A549 (cell line): ENCODE measurements around the gene C5AR1.

Experiments
- CEBPB ChIP-seq, 2 experiments: fragments of >200 bp in 1 of 2; sonication (Bioruptor Twin) in 1 of 2; formaldehyde crosslinking in 1 of 2; IDR thresholded peaks; 2 replicates each; pipeline ENCODE4 v1.6.1; 2012 to 2016
- CTCF ChIP-seq: fragments of >200 bp; sonication (Bioruptor Twin); formaldehyde crosslinking; IDR thresholded peaks from 3 replicates; pipeline ENCODE4 v1.5.1; 2016
- FOSL2 ChIP-seq, 2 experiments: fragments of 450-650 bp in 1 of 2; fragments of >200 bp in 1 of 2; sonication (Bioruptor Twin) in 1 of 2; formaldehyde crosslinking; IDR thresholded peaks; 2 replicates each; pipeline versions ENCODE4 v1.5.0 to v1.6.1; 2016 to 2020; ENCODE audit warnings: mild to moderate bottlenecking in 1 of 2, moderate library complexity in 1 of 2
- KDM1A ChIP-seq: fragments of 200-600 bp; sonication (generic); IDR thresholded peaks from 2 replicates; pipeline ENCODE4 v1.6.1; 2016; ENCODE audit warnings: low read depth, mild to moderate bottlenecking
- MAFK ChIP-seq: fragments of 450-650 bp; IDR thresholded peaks from 2 replicates; pipeline ENCODE4 v1.6.1; 2014; ENCODE audit not compliant: partially characterized antibody
- MAZ ChIP-seq: fragments of 150-350 bp; IDR thresholded peaks from 2 replicates; pipeline ENCODE4 v1.6.1; 2014; ENCODE audit warnings: antibody characterized with exemption, low read depth, low read length, borderline replicate concordance
- MYC ChIP-seq: IDR thresholded peaks from 2 replicates; pipeline ENCODE4 v1.6.1; 2012; ENCODE audit warnings: mild to moderate bottlenecking, inconsistent platforms, low read length, improper control_type of control experiment, borderline replicate concordance
- POLR2A ChIP-seq: IDR thresholded peaks from 2 replicates; pipeline ENCODE4 v1.6.1; 2012; ENCODE audit warnings: mild to moderate bottlenecking, low read length
- REST ChIP-seq: fragments of 200-600 bp; sonication (generic); IDR thresholded peaks from 2 replicates; pipeline ENCODE4 v1.6.1; 2016; ENCODE audit warnings: antibody characterized with exemption, mild to moderate bottlenecking, moderate library complexity
- RFX5 ChIP-seq: fragments of 450-650 bp; IDR thresholded peaks from 2 replicates; pipeline ENCODE4 v1.7.1; 2014; ENCODE audit warnings: antibody characterized with exemption, mild to moderate bottlenecking, moderate library complexity
- ZFP36 ChIP-seq: fragments of 450-650 bp; IDR thresholded peaks from 2 replicates; pipeline ENCODE4 v1.6.1; 2014; ENCODE audit warnings: borderline replicate concordance; ENCODE audit not compliant: partially characterized antibody
- TF ChIP-seq, protein P1 (sequence below): fragments of 150-350 bp; IDR thresholded peaks from 2 replicates; pipeline ENCODE4 v1.6.1; 2014; ENCODE audit warnings: low read depth, mild to moderate bottlenecking, low read length
- TF ChIP-seq, protein P2 (sequence below): fragments of >200 bp; sonication (Bioruptor Twin); formaldehyde crosslinking; IDR thresholded peaks from 3 replicates; pipeline ENCODE4 v1.6.1; 2016
- TF ChIP-seq, protein P3 (sequence below): IDR thresholded peaks from 2 replicates; pipeline ENCODE4 v1.6.1; 2012

- TF ChIP-seq CTCF (no peak), CEBPB (IDR thresholded peaks at IDR 0.05) (no peak), MAZ (no peak), POLR2A (no peak), KDM1A (no peak), MYC (no peak), FOSL2 (IDR thresholded peaks at IDR 0.05) (no peak), FOSL2 (CRISPR knock-in tag; IDR thresholded peaks at IDR 0.05) (no peak), ZFP36 (no peak), MAFK (no peak), REST (no peak), RFX5 (no peak)
- TF ChIP-seq, protein P1, sequence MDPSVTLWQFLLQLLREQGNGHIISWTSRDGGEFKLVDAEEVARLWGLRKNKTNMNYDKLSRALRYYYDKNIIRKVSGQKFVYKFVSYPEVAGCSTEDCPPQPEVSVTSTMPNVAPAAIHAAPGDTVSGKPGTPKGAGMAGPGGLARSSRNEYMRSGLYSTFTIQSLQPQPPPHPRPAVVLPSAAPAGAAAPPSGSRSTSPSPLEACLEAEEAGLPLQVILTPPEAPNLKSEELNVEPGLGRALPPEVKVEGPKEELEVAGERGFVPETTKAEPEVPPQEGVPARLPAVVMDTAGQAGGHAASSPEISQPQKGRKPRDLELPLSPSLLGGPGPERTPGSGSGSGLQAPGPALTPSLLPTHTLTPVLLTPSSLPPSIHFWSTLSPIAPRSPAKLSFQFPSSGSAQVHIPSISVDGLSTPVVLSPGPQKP, result no peak
- TF ChIP-seq, protein P2, sequence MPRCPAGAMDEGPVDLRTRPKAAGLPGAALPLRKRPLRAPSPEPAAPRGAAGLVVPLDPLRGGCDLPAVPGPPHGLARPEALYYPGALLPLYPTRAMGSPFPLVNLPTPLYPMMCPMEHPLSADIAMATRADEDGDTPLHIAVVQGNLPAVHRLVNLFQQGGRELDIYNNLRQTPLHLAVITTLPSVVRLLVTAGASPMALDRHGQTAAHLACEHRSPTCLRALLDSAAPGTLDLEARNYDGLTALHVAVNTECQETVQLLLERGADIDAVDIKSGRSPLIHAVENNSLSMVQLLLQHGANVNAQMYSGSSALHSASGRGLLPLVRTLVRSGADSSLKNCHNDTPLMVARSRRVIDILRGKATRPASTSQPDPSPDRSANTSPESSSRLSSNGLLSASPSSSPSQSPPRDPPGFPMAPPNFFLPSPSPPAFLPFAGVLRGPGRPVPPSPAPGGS, result no peak
- TF ChIP-seq, protein P3, sequence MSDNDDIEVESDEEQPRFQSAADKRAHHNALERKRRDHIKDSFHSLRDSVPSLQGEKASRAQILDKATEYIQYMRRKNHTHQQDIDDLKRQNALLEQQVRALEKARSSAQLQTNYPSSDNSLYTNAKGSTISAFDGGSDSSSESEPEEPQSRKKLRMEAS, result no peak
Observed at GRCh38 chr19:47310323-47310722, 662 bp downstream of the C5AR1 start.
